ENCODE results near the gene KSR2. TPM values are rescaled to one million over a fixed set of nuclear protein-coding genes. Genes with fewer than 3 reads are reported as not detected.

Gene KSR2
- total RNA-seq, 1 experiment from 2014 or later: 2.0 TPM

DNA sequence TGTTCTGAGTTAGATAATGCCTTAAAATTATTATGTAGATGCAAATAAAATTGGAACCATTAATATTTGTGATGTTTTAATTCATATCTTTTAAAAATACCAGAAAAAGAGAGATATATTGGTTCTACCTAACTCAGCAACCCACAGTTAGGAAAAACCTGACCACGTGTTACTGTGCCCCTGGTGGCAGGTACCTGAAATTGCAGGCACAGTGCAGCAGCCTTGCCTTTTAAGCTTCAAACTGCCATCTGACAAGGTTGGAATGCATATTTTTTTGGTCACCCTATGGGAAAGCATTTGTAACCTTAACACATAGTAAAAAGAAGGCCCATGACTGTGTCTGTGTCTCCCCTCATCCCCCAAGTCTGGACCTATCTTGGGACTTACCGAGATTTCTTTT, 498.0 kb downstream of the KSR2 start:
- DNase-seq: no peak
- H3K27me3 ChIP-seq (ENCODE audit: insufficient read depth, low read depth): peaks cover 5% of the 10 kb centered on the region
- no TSS peak for BruUV-seq (replicated peaks)
- no peaks in the 10 kb centered on the region for H3F3A ChIP-seq (ENCODE audit: insufficient read depth, low read depth)
- H3K9me2 ChIP-seq (ENCODE audit: insufficient read depth): no peaks in the 10 kb centered on the region
- TF ChIP-seq EZH2 (IDR thresholded peaks at IDR 0.05; ENCODE audit: low read depth) (no peak), CTCF (conservative IDR thresholded peaks at IDR 0.05) (peak; percentile 62)
- H4K20me1 ChIP-seq (ENCODE audit: insufficient read depth): no peaks in the 10 kb centered on the region
- H3K4me2 ChIP-seq: no peak overlapping the region
- H3K36me3 ChIP-seq (ENCODE audit: low read depth): no peaks in the 10 kb centered on the region
- intact Hi-C loops (cut with micrococcal nuclease; ENCODE audit: unreplicated experiment): no loop called here
- CTCF ChIA-PET: no interaction called here
- H3K9me3 ChIP-seq (ENCODE audit: insufficient read depth, low read depth): 0 out of 2 replicates have a peak, but pooled peaks cover 6% of the 10 kb centered on the region
- POLR2A ChIA-PET (ENCODE audit: unreplicated experiment): no interaction called here
- no peak overlapping the region for H3K4me3 ChIP-seq
- no peaks in the 10 kb centered on the region for H3K79me2 ChIP-seq (ENCODE audit: low read depth)
- no peaks in the 10 kb centered on the region for H3K4me1 ChIP-seq (replicated peaks; ENCODE audit: insufficient read depth)
- H3K27ac ChIP-seq: no peak overlapping the region
- H2AFZ ChIP-seq: no peak overlapping the region

- Histone ChIP-seq H3K36me3 (ENCODE audit: low read depth) (no peaks in the 10 kb centered on the region), H3K27ac (no peak overlapping the region), H3K4me1 (replicated peaks; ENCODE audit: insufficient read depth) (no peaks in the 10 kb centered on the region), H3K27me3 (ENCODE audit: insufficient read depth, low read depth) (peaks cover 12% of the 10 kb centered on the region), H2AFZ (no peak overlapping the region), H3K9me3 (ENCODE audit: insufficient read depth, low read depth) (0 out of 2 replicates have a peak, but pooled peaks cover 6% of the 10 kb centered on the region), H3K4me2 (no peak overlapping the region), H4K20me1 (ENCODE audit: insufficient read depth) (no peaks in the 10 kb centered on the region), H3K79me2 (ENCODE audit: low read depth) (no peaks in the 10 kb centered on the region), H3K4me3 (no peak overlapping the region), H3F3A (ENCODE audit: insufficient read depth, low read depth) (no peaks in the 10 kb centered on the region), H3K9me2 (ENCODE audit: insufficient read depth) (no peaks in the 10 kb centered on the region)
- intact Hi-C loops (cut with micrococcal nuclease; ENCODE audit: unreplicated experiment): no loop called here
- POLR2A ChIA-PET (ENCODE audit: unreplicated experiment): no interaction called here
- TF ChIP-seq EZH2 (IDR thresholded peaks at IDR 0.05; ENCODE audit: low read depth) (no peak), CTCF (conservative IDR thresholded peaks at IDR 0.05) (no peak)
- CTCF ChIA-PET: no interaction called here
- DNase-seq: no peak
- no TSS peak for BruUV-seq (replicated peaks)
Measured at GRCh38 chr12:117469883-117470483, 498.8 kb downstream of the KSR2 start.

DNA sequence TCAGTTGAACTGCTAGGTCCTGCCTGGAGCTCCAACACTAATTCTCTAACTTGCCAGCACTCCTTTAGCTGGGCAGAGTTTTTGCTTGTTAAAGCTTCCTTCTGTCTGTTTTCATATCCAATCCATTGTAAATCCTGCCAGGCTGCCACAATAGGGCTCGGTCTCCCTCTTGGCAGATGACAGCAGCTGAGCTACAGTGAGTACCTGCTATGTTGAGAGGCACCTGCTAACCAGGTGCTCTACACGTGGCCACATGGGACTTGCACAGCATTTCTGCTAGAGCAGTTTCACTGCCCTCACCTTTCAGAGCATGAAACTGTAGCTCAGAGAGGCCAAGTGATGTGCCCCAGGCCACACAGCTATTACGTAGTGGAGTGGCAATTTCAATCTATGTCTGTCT, 500.8 kb downstream of the KSR2 start:
- Histone ChIP-seq H3K36me3 (ENCODE audit: low read depth) (no peaks in the 10 kb centered on the region), H4K20me1 (ENCODE audit: insufficient read depth) (no peaks in the 10 kb centered on the region), H3K27ac (no peak overlapping the region), H2AFZ (no peak overlapping the region), H3K27me3 (ENCODE audit: insufficient read depth, low read depth) (peaks cover 19% of the 10 kb centered on the region), H3F3A (ENCODE audit: insufficient read depth, low read depth) (no peaks in the 10 kb centered on the region), H3K4me2 (no peak overlapping the region), H3K4me3 (no peak overlapping the region), H3K79me2 (ENCODE audit: low read depth) (no peaks in the 10 kb centered on the region), H3K9me2 (ENCODE audit: insufficient read depth) (no peaks in the 10 kb centered on the region), H3K4me1 (replicated peaks; ENCODE audit: insufficient read depth) (no peaks in the 10 kb centered on the region), H3K9me3 (ENCODE audit: insufficient read depth, low read depth) (0 out of 2 replicates have a peak, but pooled peaks cover 6% of the 10 kb centered on the region)
- intact Hi-C loops (cut with micrococcal nuclease; ENCODE audit: unreplicated experiment): no loop called here
- POLR2A ChIA-PET (ENCODE audit: unreplicated experiment): no interaction called here
- no peak for DNase-seq
- TF ChIP-seq CTCF (conservative IDR thresholded peaks at IDR 0.05) (no peak), EZH2 (IDR thresholded peaks at IDR 0.05; ENCODE audit: low read depth) (no peak)
- BruUV-seq (replicated peaks): no TSS peak
- CTCF ChIA-PET: no interaction called here
